Measurements from ENCODE around the gene PACSIN2.
"Not testable (repeated sequence)": the region's sequence is repeated elsewhere in the genome, so short reads cannot be mapped to it uniquely, and the experiment has no call there.

The PACSIN2 gene, protein sequence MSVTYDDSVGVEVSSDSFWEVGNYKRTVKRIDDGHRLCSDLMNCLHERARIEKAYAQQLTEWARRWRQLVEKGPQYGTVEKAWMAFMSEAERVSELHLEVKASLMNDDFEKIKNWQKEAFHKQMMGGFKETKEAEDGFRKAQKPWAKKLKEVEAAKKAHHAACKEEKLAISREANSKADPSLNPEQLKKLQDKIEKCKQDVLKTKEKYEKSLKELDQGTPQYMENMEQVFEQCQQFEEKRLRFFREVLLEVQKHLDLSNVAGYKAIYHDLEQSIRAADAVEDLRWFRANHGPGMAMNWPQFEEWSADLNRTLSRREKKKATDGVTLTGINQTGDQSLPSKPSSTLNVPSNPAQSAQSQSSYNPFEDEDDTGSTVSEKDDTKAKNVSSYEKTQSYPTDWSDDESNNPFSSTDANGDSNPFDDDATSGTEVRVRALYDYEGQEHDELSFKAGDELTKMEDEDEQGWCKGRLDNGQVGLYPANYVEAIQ

DNA sequence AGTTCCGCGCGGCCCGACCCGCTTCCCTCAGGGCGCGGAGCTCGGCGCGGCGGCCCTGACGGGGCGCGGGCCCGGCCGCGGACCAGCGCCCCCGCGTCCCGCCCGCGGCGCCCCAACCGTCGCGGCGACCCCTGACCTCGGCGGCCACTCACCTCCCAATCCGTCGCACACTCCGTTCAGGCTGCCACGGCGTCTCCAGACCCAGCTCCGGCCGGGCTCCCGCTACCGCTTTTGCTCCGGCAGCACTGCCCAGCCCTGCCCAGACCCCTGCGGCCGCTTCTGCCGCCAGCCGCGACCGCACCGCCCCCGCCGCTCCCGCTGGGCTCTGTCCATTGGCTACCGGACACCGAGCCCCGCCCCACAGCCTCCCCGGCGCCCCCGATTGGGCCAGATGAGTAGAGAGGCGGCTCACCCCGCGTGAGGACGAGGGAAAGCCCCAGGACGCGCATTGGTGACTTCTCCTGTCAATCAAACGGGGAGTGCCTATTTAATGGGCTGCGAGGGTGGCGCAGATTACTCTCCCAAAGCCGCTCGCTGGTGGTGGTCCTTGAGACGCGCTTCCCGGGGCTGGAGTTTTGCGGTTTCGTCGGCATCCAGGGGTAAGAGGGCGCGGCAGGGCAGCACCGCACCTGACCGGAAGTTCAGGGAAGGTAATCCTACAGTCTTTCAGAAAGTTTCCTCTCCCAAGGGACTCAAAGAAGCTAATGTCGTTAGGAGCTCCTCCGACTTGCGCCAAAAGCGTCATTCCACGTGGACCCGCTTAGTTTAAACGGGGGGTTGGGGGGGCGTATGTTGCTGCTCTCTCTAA is at the start of gene PACSIN2:
Gene PACSIN2 (minus strand): TSS at position 281 of the 808 bp plus-strand sequence. CDS start 103,069 bp downstream, outside the sequence.
- DNase-seq, result peak; percentile 94

GRCh38 chr22:43060183-43060582 is 45.2 kb upstream of the PACSIN2 start:
- DNase-seq, result no peak

DNA sequence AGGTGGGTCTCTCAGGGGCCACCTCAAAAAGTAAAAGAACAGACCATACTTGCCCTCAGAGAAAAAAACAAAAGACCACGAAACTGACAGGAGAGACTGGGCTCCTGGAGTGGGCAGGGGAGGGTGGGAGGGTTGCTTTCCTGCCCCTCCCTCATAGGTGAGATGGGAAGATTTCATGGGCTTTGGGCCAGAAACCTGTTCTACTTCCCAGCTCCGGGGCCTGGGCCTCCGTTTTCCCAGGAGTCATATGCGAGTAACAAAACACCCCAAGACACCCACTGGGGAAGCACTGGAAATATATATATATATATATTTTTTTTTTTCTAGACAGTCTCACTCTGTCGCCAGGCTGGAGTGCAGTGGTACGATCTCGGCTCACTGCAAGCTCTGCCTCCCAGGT is 42.7 kb upstream of the PACSIN2 start:
- no peak for DNase-seq

- no peak for DNase-seq
Measured at GRCh38 chr22:43053176-43053575, 38.2 kb upstream of the PACSIN2 start.

DNA sequence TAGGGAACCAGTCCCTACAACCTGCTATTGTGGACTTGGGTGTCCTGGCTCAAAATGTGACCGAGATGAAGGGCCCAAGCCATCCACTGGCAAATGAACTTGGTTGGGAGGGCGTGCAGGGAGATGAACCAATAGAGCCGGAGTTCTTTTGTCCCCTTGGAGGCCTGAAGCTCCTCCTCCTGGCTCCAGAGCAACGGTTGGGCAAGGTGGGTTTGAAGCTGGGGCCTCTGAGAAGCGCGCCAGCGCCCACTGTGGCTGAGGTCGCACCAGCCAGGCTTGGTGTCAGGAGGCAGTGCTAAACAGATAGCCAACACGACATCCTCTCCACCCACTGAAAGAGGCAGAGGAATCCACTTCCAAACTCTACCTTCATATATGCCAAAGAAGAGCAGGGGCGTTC is 36.0 kb upstream of the PACSIN2 start:
- no peak for DNase-seq

DNA sequence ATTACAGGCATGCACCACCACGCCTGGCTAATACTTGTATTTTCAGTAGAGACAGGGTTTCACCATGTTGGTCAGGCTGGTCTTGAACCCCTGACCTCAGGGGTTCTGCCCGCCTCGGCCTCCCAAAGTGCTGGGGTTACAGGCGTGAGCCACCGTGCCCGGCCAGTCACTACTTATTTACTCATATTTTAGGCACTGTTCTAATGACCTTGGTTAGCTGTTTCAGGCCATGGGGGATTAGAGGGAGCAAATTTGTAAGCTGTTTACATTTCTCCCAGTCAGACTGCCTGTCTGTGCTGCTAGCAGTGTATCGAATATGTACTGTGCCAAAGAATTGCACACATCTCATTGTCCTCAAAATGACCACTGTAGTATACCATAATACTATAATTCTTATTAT is 32.7 kb upstream of the PACSIN2 start:
- DNase-seq, result no peak

- no peak for DNase-seq
Measured at GRCh38 chr22:43044290-43044712, 29.4 kb upstream of the PACSIN2 start.

DNA sequence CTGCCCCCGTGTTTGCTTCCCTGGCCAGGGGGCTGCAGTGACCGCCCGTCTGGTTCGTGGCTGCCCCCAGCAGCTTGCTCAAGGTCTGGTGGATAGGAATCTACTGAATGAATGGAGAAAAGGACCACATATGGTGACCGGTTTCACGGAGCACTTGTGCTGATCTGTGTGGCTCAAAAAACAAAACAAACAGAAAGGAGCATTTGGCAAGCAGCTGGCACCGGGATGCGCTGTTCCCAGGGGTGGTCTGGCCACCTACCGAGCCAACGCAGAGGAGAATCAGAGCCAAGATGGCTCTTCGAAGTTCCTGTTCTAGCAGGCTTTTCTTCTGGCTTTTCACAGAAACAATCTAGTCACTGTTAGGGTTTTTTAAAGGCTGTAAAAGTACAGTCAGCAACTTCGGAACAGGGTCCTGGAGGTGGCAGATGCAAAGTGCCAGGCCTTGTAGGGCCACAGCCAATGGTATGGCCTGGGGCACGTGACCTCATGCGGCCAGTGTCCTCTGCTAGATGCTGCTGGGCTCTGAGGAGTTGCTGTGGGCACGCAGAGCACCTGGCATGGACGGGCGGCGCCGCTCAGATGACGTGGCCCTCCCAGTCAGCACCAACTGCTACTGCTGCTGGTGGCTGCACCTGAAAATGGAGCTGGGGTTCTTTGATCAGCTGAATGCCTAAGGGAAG is 27.3 kb upstream of the PACSIN2 start:
- DNase-seq, result peak; percentile 63

DNA sequence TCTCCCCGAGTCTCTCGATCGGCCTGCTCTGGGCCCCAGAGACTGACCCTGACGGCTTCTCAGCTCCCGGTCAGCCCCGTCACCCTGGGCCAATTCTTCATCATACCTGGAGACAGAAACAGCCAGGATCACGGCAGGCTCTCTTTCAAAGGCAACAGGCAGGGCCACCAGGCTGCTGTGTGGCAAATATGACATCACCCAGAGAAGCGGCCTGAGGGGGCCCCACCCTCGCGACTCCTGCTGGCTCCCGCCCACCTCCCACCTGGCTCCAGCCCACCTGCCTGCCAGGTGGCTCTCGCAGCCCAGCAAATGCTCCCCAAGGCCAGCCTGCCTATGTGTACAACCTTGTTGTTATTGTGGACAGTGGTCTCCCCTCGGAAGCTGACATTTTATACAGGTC is 24.9 kb upstream of the PACSIN2 start:
- no peak for DNase-seq

DNA sequence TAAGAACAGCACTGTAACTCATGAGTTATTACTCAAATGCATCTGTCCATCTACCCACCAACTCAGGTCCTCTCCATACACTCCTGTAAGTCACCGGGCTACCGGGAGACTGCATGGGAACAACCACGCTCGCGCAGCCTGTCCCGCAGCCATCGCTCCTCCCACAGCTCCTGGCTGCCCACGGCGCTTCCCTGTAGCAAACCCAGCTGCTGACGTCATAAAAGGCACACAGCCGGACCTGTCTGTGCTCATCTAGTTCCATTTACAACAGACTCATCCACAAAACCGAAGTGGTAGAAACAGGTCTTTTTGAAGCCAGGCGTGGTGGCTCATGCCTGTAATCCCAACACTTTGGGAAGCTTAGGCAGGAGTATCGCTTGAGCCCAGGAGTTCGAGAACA is 23.4 kb upstream of the PACSIN2 start:
- no peak for DNase-seq

DNA sequence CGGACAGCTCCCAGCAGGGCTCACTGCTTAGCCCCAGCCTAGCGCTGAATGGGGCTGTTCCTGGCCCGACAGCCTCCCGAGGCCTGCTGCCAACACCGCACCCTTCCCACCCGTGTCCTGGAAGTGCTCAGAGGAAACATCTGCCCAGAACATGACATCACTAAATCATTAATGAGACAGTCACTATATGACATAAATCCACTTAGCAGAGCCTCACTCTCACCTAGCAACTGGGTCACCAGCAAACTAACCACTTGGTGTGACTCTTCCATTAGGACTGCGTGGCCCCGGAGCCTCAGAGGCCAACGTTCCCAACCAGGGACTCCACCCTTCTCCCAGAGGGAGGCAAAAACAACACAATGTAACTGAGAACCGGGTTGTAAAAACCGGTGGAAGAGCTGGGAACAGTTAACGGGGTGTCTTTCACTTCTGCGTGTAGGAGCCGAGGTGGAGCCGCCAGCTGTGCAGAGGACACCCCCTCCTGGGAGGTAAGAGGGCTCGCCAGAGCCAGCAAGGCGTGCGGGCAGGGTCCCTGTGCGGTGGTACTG is 21.4 kb upstream of the PACSIN2 start:
- no peak for DNase-seq

- no peak for DNase-seq
Measured at GRCh38 chr22:43035250-43035649, 20.3 kb upstream of the PACSIN2 start.

- no peak for DNase-seq
Measured at GRCh38 chr22:43031617-43032016, 16.7 kb upstream of the PACSIN2 start.

GRCh38 chr22:43018615-43019014 is 3.7 kb upstream of the PACSIN2 start:
- DNase-seq, result no peak

DNA sequence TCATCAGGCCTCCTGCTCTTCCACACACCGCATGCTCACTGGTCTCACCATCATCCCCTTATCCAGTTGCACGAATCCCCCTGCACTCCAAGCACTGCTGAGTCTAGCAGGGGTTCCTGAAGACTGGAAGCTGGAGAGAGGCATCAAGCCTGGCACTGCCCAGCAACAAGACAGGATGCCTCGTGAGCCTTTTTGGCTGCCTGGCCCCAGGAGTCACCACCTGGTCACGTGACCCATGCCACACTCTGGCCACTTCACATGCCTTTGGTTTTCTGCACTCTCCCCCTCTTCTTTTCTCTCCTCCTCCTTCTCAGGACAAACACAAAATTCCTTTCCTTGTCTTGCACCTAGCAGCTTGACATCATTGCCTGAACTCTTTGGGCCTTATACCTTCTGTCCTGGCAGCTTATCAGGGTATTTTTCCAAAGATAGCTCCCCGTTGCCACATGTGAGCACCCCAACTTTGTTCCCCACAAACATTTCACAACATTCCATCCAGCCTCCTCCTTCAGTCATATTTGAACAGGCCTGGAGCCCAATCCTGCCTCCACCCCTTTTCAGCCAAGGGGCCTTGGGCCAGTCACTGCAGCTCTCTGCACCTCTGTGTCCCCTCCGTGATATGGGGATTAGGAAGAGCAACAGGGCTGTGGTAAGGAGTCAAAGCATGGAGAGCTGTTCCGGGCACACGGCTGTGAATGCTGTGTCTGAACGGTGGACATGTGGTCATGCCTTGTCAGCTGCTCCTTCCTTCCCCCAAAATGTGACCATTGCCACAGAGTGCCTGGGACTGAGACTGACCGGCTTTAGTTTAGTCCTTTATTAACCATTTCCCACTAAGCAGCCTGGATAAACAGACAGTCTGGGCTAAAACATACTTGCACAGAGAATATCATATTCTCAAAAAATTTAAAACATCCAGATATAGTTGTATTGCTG is 2.8 kb upstream of the PACSIN2 start:
- DNase-seq, result no peak

GRCh38 chr22:43016150-43016549 is 1.2 kb upstream of the PACSIN2 start:
- DNase-seq, result not testable (repeated sequence)

GRCh38 chr22:43015677-43016042 is 711 bp upstream of the PACSIN2 start:
- DNase-seq, result no peak

- no peak for DNase-seq
Measured at GRCh38 chr22:43014316-43014868, 557 bp downstream of the PACSIN2 start.

- no peak for DNase-seq
Measured at GRCh38 chr22:43013355-43014315, 1.3 kb downstream of the PACSIN2 start.

GRCh38 chr22:43012390-43012789 is 2.6 kb downstream of the PACSIN2 start:
- no peak for DNase-seq
